Measurements from ENCODE around the gene COBL. TPM values are rescaled to one million over a fixed set of nuclear protein-coding genes. Genes with fewer than 3 reads are reported as not detected.

COBL gene
- total and polyA plus RNA-seq, 9 of the 15 experiments (the other 6 are each of a cell fraction or from before 2014, with no cell fraction given) = 0.01 to 2.4 (median 0.09) TPM; not detected in 3

- FAIRE-seq (no peak), ATAC-seq (no peak), DNase-seq (ENCODE audit: extremely low read depth in 1 of 4, low spot score in 3 of 4) (no peak)
- Histone ChIP-seq H3K4me2 (ENCODE audit: insufficient read depth, low read length) (no peak overlapping the region), H2AFZ (ENCODE audit: low read depth, low read length) (no peak overlapping the region), H3K9me1 (ENCODE audit: control insufficient read depth, insufficient read depth, low read length) (no peaks in the 10 kb centered on the region), H3K36me3 (ENCODE audit: control insufficient read depth, insufficient read depth, low read length) (no peaks in the 10 kb centered on the region), H3K27me3 (ENCODE audit: control insufficient read depth in 2 of 2, insufficient read depth in 2 of 2, low read length in 2 of 2) (peaks cover 5 to 22% of the 10 kb centered on the region in 2 experiments; a peak in 4 of 5 replicates), H3K27ac (ENCODE audit: extremely low read depth, low read depth, low read length) (no peak overlapping the region), H3K9ac (ENCODE audit: insufficient read depth in 1 of 2, low read depth in 2 of 2, low read length in 2 of 2) (no peak overlapping the region), H3K79me2 (ENCODE audit: control insufficient read depth, insufficient read depth, low read length) (no peaks in the 10 kb centered on the region), H3K9me3 (replicated peaks; ENCODE audit: control insufficient read depth, insufficient read depth, low read depth, low read length) (no peaks in the 10 kb centered on the region), H3K4me3 (no peak overlapping the region), H3K4me1 (replicated peaks in 1 of 2; ENCODE audit: control insufficient read depth in 2 of 2, insufficient read depth in 2 of 2, low read length in 2 of 2) (no peaks in the 10 kb centered on the region), H4K20me1 (replicated peaks; ENCODE audit: control insufficient read depth, insufficient read depth, low read length) (no peaks in the 10 kb centered on the region; the same call in 1 of the 2 replicates)
- intact Hi-C loops (cut with micrococcal nuclease) = loop anchor here (5.0 kb wide), 1 partner anchor 909 kb away; no protein-coding TSS in a partner anchor
- BruUV-seq (replicated peaks) = no TSS peak
- in situ Hi-C loops (cut with MboI) = no loop called here
- POLR2A ChIA-PET = no interaction called here
- no peak for TF ChIP-seq HEY1 (CRISPR knock-in tag; IDR thresholded peaks at IDR 0.05; ENCODE audit: borderline replicate concordance)
- 0% methylated on average over 5 of the region's 5 CpGs for WGBS (ENCODE audit: insufficient coverage, low coverage, missing lambda C conversion rate)
- CTCF ChIA-PET (ENCODE audit: low intra/inter-chr PET ratio) = no interaction called here
These were observed 270.1 kb downstream of the COBL start for GRCh38 chr7:51046482-51046881.

- no peak overlapping the region for H3K4me2 ChIP-seq (ENCODE audit: insufficient read depth, low read length)
- DNase-seq (ENCODE audit: extremely low read depth in 1 of 4, low spot score in 3 of 4) (no peak), FAIRE-seq (no peak), ATAC-seq (no peak)
- no peaks in the 10 kb centered on the region for H3K4me1 ChIP-seq (replicated peaks in 1 of 2; ENCODE audit: control insufficient read depth in 2 of 2, insufficient read depth in 2 of 2, low read length in 2 of 2)
- WGBS (ENCODE audit: insufficient coverage, low coverage, missing lambda C conversion rate) = 0% methylated on average over 3 of the region's 4 CpGs
- no peaks in the 10 kb centered on the region; the same call in 1 of the 2 replicates for H4K20me1 ChIP-seq (replicated peaks; ENCODE audit: control insufficient read depth, insufficient read depth, low read length)
- in situ Hi-C loops (cut with MboI) = no loop called here
- no peak overlapping the region for H3K27ac ChIP-seq (ENCODE audit: extremely low read depth, low read depth, low read length)
- CTCF ChIA-PET (ENCODE audit: low intra/inter-chr PET ratio) = no interaction called here
- H2AFZ ChIP-seq (ENCODE audit: low read depth, low read length) = no peak overlapping the region
- no peaks in the 10 kb centered on the region for H3K9me3 ChIP-seq (replicated peaks; ENCODE audit: control insufficient read depth, insufficient read depth, low read depth, low read length)
- no peak overlapping the region for H3K9ac ChIP-seq (ENCODE audit: insufficient read depth in 1 of 2, low read depth in 2 of 2, low read length in 2 of 2)
- POLR2A ChIA-PET = no interaction called here
- H3K36me3 ChIP-seq (ENCODE audit: control insufficient read depth, insufficient read depth, low read length) = no peaks in the 10 kb centered on the region
- no peaks in the 10 kb centered on the region for H3K9me1 ChIP-seq (ENCODE audit: control insufficient read depth, insufficient read depth, low read length)
- BruUV-seq (replicated peaks) = no TSS peak
- no peaks in the 10 kb centered on the region for H3K79me2 ChIP-seq (ENCODE audit: control insufficient read depth, insufficient read depth, low read length)
- peaks cover 5 to 22% of the 10 kb centered on the region in 2 experiments; a peak in 4 of 5 replicates for H3K27me3 ChIP-seq (ENCODE audit: control insufficient read depth in 2 of 2, insufficient read depth in 2 of 2, low read length in 2 of 2)
- no peak overlapping the region for H3K4me3 ChIP-seq
- intact Hi-C loops (cut with micrococcal nuclease) = loop anchor here (5.0 kb wide), 1 partner anchor 909 kb away; no protein-coding TSS in a partner anchor
- TF ChIP-seq RBM25 (IDR thresholded peaks at IDR 0.05; ENCODE audit: low read depth, low read length, severe bottlenecking) = no peak
- TF ChIP-seq SMARCB1 (IDR thresholded peaks at IDR 0.05; ENCODE audit: insufficient read length, low read depth) = no peak
- TF ChIP-seq, protein P1, sequence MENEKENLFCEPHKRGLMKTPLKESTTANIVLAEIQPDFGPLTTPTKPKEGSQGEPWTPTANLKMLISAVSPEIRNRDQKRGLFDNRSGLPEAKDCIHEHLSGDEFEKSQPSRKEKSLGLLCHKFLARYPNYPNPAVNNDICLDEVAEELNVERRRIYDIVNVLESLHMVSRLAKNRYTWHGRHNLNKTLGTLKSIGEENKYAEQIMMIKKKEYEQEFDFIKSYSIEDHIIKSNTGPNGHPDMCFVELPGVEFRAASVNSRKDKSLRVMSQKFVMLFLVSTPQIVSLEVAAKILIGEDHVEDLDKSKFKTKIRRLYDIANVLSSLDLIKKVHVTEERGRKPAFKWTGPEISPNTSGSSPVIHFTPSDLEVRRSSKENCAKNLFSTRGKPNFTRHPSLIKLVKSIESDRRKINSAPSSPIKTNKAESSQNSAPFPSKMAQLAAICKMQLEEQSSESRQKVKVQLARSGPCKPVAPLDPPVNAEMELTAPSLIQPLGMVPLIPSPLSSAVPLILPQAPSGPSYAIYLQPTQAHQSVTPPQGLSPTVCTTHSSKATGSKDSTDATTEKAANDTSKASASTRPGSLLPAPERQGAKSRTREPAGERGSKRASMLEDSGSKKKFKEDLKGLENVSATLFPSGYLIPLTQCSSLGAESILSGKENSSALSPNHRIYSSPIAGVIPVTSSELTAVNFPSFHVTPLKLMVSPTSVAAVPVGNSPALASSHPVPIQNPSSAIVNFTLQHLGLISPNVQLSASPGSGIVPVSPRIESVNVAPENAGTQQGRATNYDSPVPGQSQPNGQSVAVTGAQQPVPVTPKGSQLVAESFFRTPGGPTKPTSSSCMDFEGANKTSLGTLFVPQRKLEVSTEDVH (IDR thresholded peaks at IDR 0.05; ENCODE audit: low read depth, partially characterized antibody) = no peak
- no peak for TF ChIP-seq BCOR (IDR thresholded peaks at IDR 0.05)
- TF ChIP-seq MCM7 (IDR thresholded peaks at IDR 0.05) = no peak
- no peak for TF ChIP-seq ELK3 (CRISPR knock-in tag; IDR thresholded peaks at IDR 0.05)
- no peak for TF ChIP-seq ETV5 (CRISPR knock-in tag; IDR thresholded peaks at IDR 0.05; ENCODE audit: low read depth)
- no peak for TF ChIP-seq ATF6 (CRISPR knock-in tag; IDR thresholded peaks at IDR 0.05)
- TF ChIP-seq ASH1L (IDR thresholded peaks at IDR 0.05; ENCODE audit: borderline replicate concordance, low read depth, partially characterized antibody) = no peak
- no peak for TF ChIP-seq SUPT5H (IDR thresholded peaks at IDR 0.05)
These were observed 270.5 kb downstream of the COBL start for GRCh38 chr7:51046103-51046466.
